Esophagus squamous epithelium (tissue), 4 donors: Measurements from ENCODE around the gene ZBTB46.

Experiments used
- CTCF ChIP-seq, 6 experiments: fragments of 450-650 bp in 4 of 6; fragments of 200-600 bp in 2 of 6; sonication (generic) in 2 of 6; IDR thresholded peaks; one replicate each; pipeline ENCODE4 v1.5.1; 2016 to 2019; ENCODE audit warnings: antibody characterized with exemption in 6 of 6, mild to moderate bottlenecking in 4 of 6, moderate library complexity in 4 of 6
- POLR2A ChIP-seq, 4 donors: fragments of 450-650 bp; IDR thresholded peaks; one replicate each; pipeline ENCODE4 v1.6.1; 2017; ENCODE audit warnings: antibody characterized with exemption in 4 of 4, mild to moderate bottlenecking in 4 of 4, moderate library complexity in 3 of 4

GRCh38 chr20:63755933-63756647, 75.0 kb downstream of the ZBTB46 start:
- TF ChIP-seq CTCF (IDR thresholded peaks at IDR 0.05) = no peak
- TF ChIP-seq POLR2A (IDR thresholded peaks at IDR 0.05) = no peak
